ENCODE results near the gene TAP1.
A peak's percentile ranks its signal among the peaks of the same experiment; 100 is the strongest.
"Not testable (repeated sequence)": the region's sequence is repeated elsewhere in the genome, so short reads cannot be mapped to it uniquely, and the experiment has no call there.

Gene TAP1

DNA sequence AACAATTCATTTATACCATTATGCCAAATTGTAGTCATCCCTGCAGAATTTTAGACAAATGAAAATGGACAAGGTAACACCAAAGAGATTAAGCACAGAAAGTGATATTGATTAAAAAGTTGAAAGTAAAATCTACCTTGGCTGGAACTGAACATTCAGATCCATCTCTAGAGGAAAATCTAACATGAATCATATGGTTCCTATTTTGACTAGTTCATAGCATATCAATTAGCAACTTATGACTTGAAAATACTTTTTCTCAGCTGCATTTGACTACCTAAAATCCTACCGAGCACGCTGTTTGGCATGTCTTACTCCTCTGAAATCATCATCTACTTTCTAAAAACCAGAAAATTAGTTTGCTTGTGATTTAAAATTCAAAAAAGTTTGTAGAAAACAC is 23.1 kb upstream of the TAP1 start:
- no peak overlapping the region for H3K27ac Mint-ChIP-seq
- DNase-seq = no peak
- H3K4me1 Mint-ChIP-seq (ENCODE audit: low read depth) = peaks cover 7% of the 10 kb centered on the region
- peaks cover 10% of the 10 kb centered on the region for H3K36me3 Mint-ChIP-seq (ENCODE audit: low read depth)
- no peaks in the 10 kb centered on the region for H3K9me3 Mint-ChIP-seq
- no peaks in the 10 kb centered on the region for H3K27me3 Mint-ChIP-seq
- no peak overlapping the region for H3K4me3 Mint-ChIP-seq

DNA sequence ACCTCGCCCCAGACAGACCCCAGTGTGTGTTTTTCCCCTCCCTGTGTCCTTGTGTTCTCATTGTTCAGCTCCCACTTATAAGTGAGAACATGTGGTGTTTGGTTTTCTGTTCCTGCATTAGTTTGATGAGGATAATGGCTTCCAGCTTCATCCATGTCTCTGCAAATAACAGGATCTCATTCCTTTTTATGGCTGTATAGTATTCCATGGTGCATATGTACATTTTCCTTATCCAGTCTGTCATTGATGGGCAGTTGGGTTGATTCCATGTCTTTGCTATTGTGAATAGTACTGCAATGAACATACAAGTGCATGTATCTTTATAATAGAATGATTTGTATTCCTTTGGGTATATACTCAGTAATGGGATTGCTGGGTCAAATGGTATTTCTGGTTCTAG is 20.4 kb upstream of the TAP1 start:
- not testable (repeated sequence) for H3K4me1 Mint-ChIP-seq (ENCODE audit: low read depth); H3K27ac Mint-ChIP-seq

DNA sequence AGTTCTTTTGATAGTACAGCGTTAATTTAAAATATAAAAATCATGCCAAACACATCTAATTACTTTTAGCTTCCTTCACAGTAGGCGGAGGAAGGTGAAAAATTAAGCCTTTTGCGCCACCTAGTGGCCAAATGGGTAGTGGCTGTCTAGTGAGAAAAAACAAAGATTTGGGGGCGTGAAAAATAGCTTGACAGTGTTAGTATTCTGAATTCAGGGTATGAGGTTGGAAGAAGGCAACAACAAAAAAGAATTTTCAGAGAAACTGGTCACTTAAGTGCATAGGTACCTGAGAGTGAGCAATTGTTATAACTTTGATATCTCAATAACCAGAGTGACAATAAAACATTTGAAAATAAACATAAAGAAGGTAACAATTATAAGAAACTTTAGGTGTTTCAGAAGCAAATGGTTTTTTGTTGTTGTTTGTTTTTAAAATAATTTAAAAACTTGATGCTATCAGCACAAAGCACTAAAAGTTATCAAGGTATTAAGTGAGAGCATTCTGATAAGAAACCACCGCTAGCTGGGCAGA is 14.8 kb upstream of the TAP1 start:
- Mint-ChIP-seq H3K4me3 (no peak overlapping the region), H3K36me3 (ENCODE audit: low read depth) (peaks cover 12% of the 10 kb centered on the region), H3K27me3 (no peaks in the 10 kb centered on the region), H3K27ac (no peak overlapping the region), H3K9me3 (no peaks in the 10 kb centered on the region), H3K4me1 (ENCODE audit: low read depth) (peaks cover 33% of the 10 kb centered on the region)
- peak; percentile 87 for DNase-seq

More for the DNA sequence above, 20.4 kb upstream of the TAP1 start:
- H3K4me3 Mint-ChIP-seq; DNase-seq; H3K9me3 Mint-ChIP-seq; H3K27me3 Mint-ChIP-seq; H3K36me3 Mint-ChIP-seq (ENCODE audit: low read depth): not testable (repeated sequence)

DNA sequence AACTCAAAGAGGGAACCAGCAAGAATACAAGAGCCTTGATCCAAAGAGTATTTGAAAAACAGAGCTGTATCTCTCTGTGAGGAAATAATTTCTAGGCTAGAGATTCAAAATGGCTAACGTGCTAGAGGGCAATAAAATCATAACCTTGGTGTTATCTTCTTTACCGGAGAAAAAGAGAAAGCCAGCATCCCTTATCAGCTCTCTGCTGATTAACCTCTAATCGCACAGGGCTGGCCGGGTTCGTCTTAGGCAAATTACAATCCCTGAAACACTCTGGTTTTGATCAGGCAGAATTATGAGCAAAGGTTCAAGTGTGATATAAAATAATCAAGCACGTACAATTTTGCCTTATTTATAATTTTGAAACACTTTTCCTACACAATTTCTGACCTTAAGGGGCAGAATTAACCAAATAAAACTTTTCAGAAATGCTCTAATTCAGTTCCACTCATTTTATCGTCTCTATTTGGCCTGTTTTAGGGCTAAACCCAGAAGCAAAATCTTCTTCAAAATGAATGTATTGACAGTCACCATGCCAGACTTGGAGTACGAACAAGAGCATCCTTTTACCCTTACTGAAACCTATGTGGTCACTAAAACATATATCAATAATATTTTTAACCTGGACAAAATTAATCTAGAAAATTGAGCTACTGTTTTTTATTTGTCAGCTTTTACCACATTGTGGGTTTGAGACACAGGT is 14.2 kb upstream of the TAP1 start:
- H3K9me3 Mint-ChIP-seq = no peaks in the 10 kb centered on the region
- no peak for DNase-seq
- H3K4me1 Mint-ChIP-seq (ENCODE audit: low read depth) = peaks cover 33% of the 10 kb centered on the region
- H3K27ac Mint-ChIP-seq = peak overlapping the region; percentile 82
- no peak overlapping the region for H3K4me3 Mint-ChIP-seq
- no peaks in the 10 kb centered on the region for H3K27me3 Mint-ChIP-seq
- H3K36me3 Mint-ChIP-seq (ENCODE audit: low read depth) = peaks cover 15% of the 10 kb centered on the region

DNA sequence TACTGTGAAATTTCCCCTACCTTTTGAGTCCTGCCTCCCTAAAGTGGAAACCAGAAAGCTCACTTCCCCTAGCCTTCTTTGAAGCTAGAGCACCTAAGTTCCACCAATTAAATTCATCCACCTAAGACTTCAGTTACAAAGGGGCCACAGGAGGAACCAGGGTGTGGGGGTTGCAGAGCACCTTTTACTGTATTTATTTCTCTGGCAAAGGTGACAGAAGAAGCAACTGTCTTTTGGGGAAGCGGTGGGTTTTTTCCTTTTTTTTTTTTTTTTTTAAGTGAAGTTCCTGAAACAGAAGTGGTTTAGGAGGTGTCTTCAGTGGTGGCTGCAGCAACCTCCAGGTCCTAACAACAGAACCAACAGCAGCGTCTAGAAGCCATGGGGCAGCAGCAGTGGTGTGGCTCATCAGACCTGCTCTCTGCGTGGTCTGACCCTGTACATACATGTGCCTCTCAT is 13.5 kb upstream of the TAP1 start:
- Mint-ChIP-seq H3K4me3 (peak overlapping the region; percentile 12), H3K27ac (peak overlapping the region; percentile 82), H3K36me3 (ENCODE audit: low read depth) (peaks cover 17% of the 10 kb centered on the region), H3K27me3 (no peaks in the 10 kb centered on the region), H3K4me1 (ENCODE audit: low read depth) (peaks cover 33% of the 10 kb centered on the region), H3K9me3 (no peaks in the 10 kb centered on the region)
- DNase-seq = no peak

DNA sequence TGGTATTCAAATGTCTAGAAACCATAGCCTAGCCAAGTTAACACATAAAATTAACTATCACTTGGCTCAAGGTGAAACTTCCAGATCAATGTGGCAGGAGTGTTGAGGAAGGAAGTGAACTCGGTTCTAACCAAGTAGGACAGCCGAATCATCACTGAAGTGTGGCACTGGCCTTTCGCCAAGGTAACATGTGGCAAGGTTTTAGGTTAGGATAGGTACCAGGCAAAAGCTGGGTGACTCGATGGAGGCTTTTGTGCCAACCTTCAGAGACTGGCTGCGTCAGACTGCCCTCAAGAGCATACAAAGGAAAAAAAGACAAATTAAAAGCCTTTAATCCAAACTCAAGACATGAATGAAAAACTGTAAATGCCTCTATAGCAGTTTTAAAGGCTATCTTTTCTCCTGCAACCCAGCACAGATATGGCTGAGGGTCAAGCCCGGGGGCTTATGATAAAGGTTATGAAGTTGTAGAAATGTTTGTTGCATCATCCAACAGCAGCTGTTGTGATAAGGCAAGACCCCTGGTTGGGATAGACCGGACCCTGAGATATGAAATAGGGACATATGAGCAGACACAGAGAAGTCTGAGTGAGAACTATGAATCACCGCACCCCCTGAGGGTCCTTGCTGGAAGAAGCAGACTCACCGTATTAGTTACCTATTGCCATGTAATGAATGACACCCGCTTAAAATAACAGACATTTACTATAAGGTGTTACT is 12.4 kb upstream of the TAP1 start:
- no peaks in the 10 kb centered on the region for H3K9me3 Mint-ChIP-seq
- H3K27me3 Mint-ChIP-seq = no peaks in the 10 kb centered on the region
- H3K4me1 Mint-ChIP-seq (ENCODE audit: low read depth) = peaks cover 40% of the 10 kb centered on the region
- DNase-seq = no peak
- peak overlapping the region; percentile 26 for H3K27ac Mint-ChIP-seq
- no peak overlapping the region for H3K4me3 Mint-ChIP-seq
- H3K36me3 Mint-ChIP-seq (ENCODE audit: low read depth) = peaks cover 28% of the 10 kb centered on the region

DNA sequence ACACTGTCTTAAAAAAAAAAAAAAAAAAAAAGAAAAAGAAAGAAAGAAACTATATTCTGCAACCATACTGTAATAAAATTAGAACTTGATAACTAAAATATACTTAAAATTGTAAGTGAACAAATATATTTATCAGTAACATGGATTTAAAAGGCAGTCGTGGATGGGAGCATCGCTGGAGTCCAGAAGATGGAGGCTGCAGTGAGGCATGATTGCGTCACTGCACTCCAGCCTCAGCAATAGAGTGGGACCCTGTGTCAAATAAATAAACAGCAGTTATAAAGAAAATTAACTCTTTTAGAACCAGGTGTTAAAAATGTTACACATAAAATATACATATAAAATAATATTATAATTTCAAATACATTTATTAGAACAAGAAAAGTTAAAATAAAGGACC is 9.2 kb upstream of the TAP1 start:
- Mint-ChIP-seq H3K4me1 (ENCODE audit: low read depth) (peaks cover 60% of the 10 kb centered on the region), H3K36me3 (ENCODE audit: low read depth) (peaks cover 59% of the 10 kb centered on the region), H3K27ac (no peak overlapping the region), H3K4me3 (no peak overlapping the region), H3K9me3 (no peaks in the 10 kb centered on the region), H3K27me3 (no peaks in the 10 kb centered on the region)
- no peak for DNase-seq

DNA sequence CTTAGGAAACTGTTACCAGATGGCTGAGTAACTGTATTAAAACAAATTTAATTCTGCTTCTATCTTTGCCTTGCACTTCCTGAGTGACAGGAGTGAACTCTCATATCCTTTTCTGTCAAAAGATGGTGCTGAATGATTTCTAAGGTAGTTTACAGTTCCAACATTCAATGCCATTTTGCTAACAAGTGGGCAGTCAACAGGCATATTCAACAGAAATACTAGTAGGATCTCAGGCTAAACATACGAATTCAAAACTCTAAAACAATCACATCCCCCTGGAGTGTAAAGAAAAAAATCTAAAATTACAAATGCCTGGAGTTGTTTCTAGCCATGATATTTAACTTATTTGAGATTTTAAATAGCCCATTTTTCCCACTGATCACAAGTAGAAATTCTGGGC is 7.2 kb upstream of the TAP1 start:
- Mint-ChIP-seq H3K4me3 (no peak overlapping the region), H3K36me3 (ENCODE audit: low read depth) (peaks cover 79% of the 10 kb centered on the region), H3K27ac (peak overlapping the region; percentile 42), H3K9me3 (no peaks in the 10 kb centered on the region), H3K4me1 (ENCODE audit: low read depth) (peaks cover 59% of the 10 kb centered on the region), H3K27me3 (no peaks in the 10 kb centered on the region)
- no peak for DNase-seq

DNA sequence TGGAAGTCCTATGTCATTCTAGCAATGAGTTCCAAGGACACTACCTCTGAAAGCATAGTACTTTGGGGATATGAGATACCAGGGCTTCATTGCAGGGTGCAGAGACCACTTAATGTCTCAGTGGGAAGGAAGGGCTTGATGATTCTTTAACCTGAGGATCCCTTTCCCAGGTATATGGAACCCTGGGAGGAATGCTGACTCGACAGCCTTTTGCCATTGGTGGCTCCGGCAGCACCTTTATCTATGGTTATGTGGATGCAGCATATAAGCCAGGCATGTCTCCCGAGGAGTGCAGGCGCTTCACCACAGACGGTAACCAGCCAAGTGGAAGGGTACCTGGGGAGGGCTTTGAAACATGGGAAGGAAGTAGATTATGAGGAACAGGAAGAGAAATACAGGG is 4.7 kb upstream of the TAP1 start:
- Mint-ChIP-seq H3K27ac (peak overlapping the region; percentile 86), H3K27me3 (no peaks in the 10 kb centered on the region), H3K9me3 (no peaks in the 10 kb centered on the region), H3K4me3 (peak overlapping the region; percentile 59), H3K36me3 (ENCODE audit: low read depth) (peaks cover 87% of the 10 kb centered on the region), H3K4me1 (ENCODE audit: low read depth) (peaks cover 57% of the 10 kb centered on the region)
- no peak for DNase-seq

DNA sequence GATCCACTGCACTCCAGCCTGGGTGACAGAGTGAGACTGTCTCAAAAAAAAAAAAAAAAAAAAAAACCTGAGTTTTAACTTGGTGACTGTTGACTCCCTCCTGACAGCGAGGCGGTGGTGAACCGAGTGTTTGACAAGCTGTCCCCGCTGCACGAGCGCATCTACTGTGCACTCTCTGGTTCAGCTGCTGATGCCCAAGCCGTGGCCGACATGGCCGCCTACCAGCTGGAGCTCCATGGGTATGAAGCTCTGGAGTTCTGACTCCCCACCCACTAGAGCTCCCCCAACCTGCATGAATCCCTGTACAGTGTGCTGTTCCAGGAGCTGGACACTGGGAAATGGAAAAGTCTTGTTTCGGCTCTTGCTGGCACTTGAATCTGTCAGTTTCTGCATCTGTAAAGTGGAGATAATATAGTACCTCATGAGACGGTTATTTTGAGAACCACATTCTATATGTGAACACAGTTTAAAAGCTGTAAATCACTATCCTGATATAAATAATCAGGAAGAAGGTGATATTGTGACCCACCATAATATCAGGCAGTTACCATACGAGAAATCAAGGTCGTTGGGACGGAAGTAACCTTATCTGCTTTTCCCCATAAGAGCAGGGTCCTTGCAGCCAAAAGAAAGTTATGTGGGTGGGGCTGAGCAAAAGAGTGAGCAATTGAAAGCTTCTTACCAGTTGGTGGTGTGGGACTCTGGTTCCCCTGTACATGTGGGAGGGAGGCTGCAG is 3.8 kb upstream of the TAP1 start:
- Mint-ChIP-seq H3K9me3 (no peaks in the 10 kb centered on the region), H3K27ac (peak overlapping the region; percentile 100), H3K4me3 (peak overlapping the region; percentile 59), H3K27me3 (no peaks in the 10 kb centered on the region), H3K4me1 (ENCODE audit: low read depth) (peaks cover 57% of the 10 kb centered on the region), H3K36me3 (ENCODE audit: low read depth) (peaks cover 94% of the 10 kb centered on the region)
- DNase-seq = no peak

DNA sequence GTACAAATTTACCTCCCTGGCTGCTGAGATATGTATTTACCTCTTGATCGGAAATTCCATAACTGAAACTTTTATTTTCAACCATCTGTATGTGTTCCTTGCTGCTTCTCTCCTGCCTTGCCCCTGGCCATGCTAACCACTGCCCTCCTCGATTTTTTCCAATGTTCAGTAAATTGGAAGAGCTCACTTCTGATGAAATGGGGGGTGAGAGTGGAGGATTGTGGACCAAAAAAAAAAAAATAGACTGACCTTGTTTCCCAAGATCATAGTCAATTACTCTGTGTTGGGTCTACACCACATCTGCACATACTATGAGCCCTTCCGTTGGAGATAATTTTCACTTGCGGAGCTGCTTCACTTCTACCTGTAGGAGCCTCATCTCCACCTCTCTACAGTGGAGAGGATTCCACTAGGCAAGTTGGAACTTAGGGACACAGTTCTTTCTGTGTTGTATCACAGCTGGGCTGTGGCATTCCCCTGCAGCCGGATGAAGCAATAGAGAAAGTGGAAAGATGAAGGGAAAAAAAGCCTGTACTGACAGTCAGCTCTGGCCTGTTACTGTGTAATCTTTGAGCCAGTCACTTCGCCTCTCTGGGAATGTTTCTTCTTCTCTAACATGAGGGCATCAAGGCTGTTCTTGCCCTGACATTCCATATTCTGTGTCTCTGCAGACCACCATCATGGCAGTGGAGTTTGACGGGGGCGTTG is 2.1 kb upstream of the TAP1 start:
- Mint-ChIP-seq H3K27me3 (no peaks in the 10 kb centered on the region), H3K4me1 (ENCODE audit: low read depth) (peaks cover 61% of the 10 kb centered on the region), H3K36me3 (ENCODE audit: low read depth) (peaks cover 95% of the 10 kb centered on the region), H3K9me3 (no peaks in the 10 kb centered on the region), H3K4me3 (peak overlapping the region; percentile 97), H3K27ac (peak overlapping the region; percentile 100)
- DNase-seq = no peak

DNA sequence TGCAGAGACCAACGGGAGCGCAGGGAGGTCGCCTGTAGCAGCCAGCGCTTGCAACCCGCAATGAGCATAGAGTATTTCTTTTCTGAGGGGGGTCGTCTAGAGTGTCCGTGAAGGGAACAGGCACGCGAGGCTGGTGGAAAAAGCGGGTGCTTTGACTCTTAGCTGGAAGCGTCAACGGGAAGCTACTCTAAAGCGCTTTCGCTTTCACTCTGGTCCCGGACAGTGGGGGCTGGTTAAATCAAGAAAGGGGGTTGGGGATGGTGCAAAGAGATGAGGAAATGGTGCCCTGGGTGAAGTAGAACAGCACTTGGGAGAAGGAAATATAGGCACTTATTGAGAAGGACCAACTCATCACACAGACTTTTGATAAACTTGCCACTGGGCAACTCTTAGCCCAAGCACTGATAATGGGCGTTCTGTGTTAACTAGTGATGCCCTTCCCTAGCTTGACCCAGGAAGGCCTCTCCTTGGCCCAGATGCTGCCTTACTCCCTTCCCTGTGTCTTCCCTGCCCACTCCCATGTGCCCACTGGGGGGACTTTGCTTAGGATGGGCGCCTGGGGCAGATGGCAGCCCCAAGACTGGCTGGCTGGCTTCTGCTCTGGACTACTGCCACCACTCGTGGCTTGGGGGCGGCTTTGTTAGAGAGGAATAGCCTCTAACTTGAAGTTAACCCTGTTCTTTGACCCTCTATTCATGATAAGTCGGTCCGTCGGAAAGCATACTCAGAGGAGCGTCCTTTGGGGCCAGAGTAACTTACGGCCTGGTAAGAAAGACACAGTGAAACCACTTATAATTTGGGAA is 1.1 kb upstream of the TAP1 start:
- peak overlapping the region; percentile 100 for H3K27ac Mint-ChIP-seq
- H3K4me1 Mint-ChIP-seq (ENCODE audit: low read depth) = peaks cover 66% of the 10 kb centered on the region
- peaks cover 95% of the 10 kb centered on the region for H3K36me3 Mint-ChIP-seq (ENCODE audit: low read depth)
- peak overlapping the region; percentile 97 for H3K4me3 Mint-ChIP-seq
- no peaks in the 10 kb centered on the region for H3K9me3 Mint-ChIP-seq
- peak; percentile 57 for DNase-seq
- H3K27me3 Mint-ChIP-seq = no peaks in the 10 kb centered on the region

DNA sequence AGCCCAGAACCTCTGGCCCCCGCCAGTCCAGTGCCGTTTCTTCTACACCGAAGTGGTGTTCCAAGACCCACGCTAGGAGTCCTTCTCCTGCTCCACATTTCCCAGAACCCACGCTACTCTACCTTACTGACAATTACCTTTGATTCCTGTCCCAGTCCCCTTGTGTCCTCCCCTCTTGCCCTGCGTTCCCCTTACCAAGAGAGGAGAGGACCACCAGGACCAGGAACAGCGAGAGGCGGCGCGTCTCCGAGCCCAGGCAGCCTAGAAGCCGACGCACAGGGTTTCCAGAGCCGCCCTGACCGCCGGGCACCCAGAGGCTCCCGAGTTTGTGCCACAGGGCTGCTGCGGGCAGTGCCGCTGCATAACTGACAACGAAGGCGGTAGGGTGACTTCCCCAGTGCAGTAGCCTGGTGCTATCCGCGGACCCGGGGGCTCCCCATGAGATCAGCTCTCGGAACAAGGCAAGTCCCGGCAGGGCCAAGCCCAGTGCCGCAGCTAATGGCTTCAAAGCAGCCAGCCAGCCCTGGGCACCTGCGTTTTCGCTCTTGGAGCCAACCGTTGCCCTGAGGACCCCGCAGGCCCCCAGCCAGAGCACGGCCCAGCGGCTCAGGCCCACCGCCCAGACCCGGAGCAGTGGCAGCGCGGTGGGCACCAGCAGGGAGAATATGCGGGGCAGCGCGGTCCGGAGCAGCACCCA is 512 bp downstream of the TAP1 start:
- DNase-seq = peak; percentile 79
- H3K27ac Mint-ChIP-seq = peak overlapping the region; percentile 100
- peaks cover 63% of the 10 kb centered on the region for H3K4me1 Mint-ChIP-seq (ENCODE audit: low read depth)
- no peaks in the 10 kb centered on the region for H3K27me3 Mint-ChIP-seq
- H3K9me3 Mint-ChIP-seq = no peaks in the 10 kb centered on the region
- peaks cover 94% of the 10 kb centered on the region for H3K36me3 Mint-ChIP-seq (ENCODE audit: low read depth)
- H3K4me3 Mint-ChIP-seq = peak overlapping the region; percentile 97
